Measurements from ENCODE around the gene SLC46A2. TPM values are rescaled to one million over a fixed set of nuclear protein-coding genes. Genes with fewer than 3 reads are reported as not detected.
A peak's percentile ranks its signal among the peaks of the same experiment; 100 is the strongest.

SLC46A2 gene
- total RNA-seq, 2 experiments from 2014 or later: not detected

- no peak overlapping the region for H3K4me2 ChIP-seq (ENCODE audit: low read length)
- DNase-seq (ENCODE audit: low spot score): no peak
- H3K4me1 ChIP-seq (ENCODE audit: insufficient read depth, low read length, poor library complexity, severe bottlenecking): peaks cover 33% of the 10 kb centered on the region
- intact Hi-C loops (cut with micrococcal nuclease; ENCODE audit: unreplicated experiment): no loop called here
- no peaks in the 10 kb centered on the region for H3K79me2 ChIP-seq (ENCODE audit: insufficient read depth, low read depth, low read length)
- H3K4me3 ChIP-seq (ENCODE audit: low read depth, low read length, poor library complexity, severe bottlenecking): no peak overlapping the region
- ChIA-PET CTCF (ENCODE audit: unreplicated experiment) (interaction anchor here (1.1 kb wide), 1 partner anchor 43 kb away, joined by 3 read pairs; no protein-coding TSS in a partner anchor), POLR2A (interaction anchor here (0.5 to 0.6 kb wide), 2 partner anchors 9 to 623 kb away, joined by 3 to 9 read pairs; no protein-coding TSS in a partner anchor)
- BruUV-seq (replicated peaks): no TSS peak
- 0 out of 2 replicates have a peak, but pooled peaks cover 7% of the 10 kb centered on the region for H4K20me1 ChIP-seq (ENCODE audit: insufficient read depth, low read length)
- no peaks in the 10 kb centered on the region for H3K9me3 ChIP-seq (ENCODE audit: low read length)
- no peak overlapping the region for H2AFZ ChIP-seq (ENCODE audit: low read length)
- H3K27ac ChIP-seq (ENCODE audit: low read depth, low read length, poor library complexity, severe bottlenecking): no peak overlapping the region
- H3K36me3 ChIP-seq (ENCODE audit: insufficient read depth, low read length): no peaks in the 10 kb centered on the region
- H3K9me2 ChIP-seq (ENCODE audit: insufficient read depth, low read length): no peaks in the 10 kb centered on the region
- TF ChIP-seq CTCF (conservative IDR thresholded peaks at IDR 0.05; ENCODE audit: low read length) (no peak), EZH2phosphoT487 (IDR thresholded peaks at IDR 0.05; ENCODE audit: borderline replicate concordance, low read depth, low read length) (no peak)
Measured at GRCh38 chr9:112860451-112860850, 30.2 kb downstream of the SLC46A2 start.

- Histone ChIP-seq H3K9me2 (ENCODE audit: insufficient read depth, low read length) (no peaks in the 10 kb centered on the region), H3K36me3 (ENCODE audit: insufficient read depth, low read length) (no peaks in the 10 kb centered on the region), H3K79me2 (ENCODE audit: insufficient read depth, low read depth, low read length) (no peaks in the 10 kb centered on the region), H3K27ac (ENCODE audit: low read depth, low read length, poor library complexity, severe bottlenecking) (no peak overlapping the region), H2AFZ (ENCODE audit: low read length) (no peak overlapping the region), H4K20me1 (ENCODE audit: insufficient read depth, low read length) (0 out of 2 replicates have a peak, but pooled peaks cover 3% of the 10 kb centered on the region), H3K4me1 (ENCODE audit: insufficient read depth, low read length, poor library complexity, severe bottlenecking) (peaks cover 32% of the 10 kb centered on the region), H3K4me2 (ENCODE audit: low read length) (0 out of 2 replicates have a peak overlapping the region, but pooled peaks have one; percentile 14), H3K4me3 (ENCODE audit: low read depth, low read length, poor library complexity, severe bottlenecking) (no peak overlapping the region), H3K9me3 (ENCODE audit: low read length) (no peaks in the 10 kb centered on the region)
- POLR2A ChIA-PET: interaction anchor here (0.7 kb wide), 1 partner anchor 21 kb away, joined by 3 read pairs; no protein-coding TSS in a partner anchor
- intact Hi-C loops (cut with micrococcal nuclease; ENCODE audit: unreplicated experiment): no loop called here
- TF ChIP-seq EZH2phosphoT487 (IDR thresholded peaks at IDR 0.05; ENCODE audit: borderline replicate concordance, low read depth, low read length) (no peak), CTCF (conservative IDR thresholded peaks at IDR 0.05; ENCODE audit: low read length) (no peak)
- DNase-seq (ENCODE audit: low spot score): peak; percentile 53
- CTCF ChIA-PET (ENCODE audit: unreplicated experiment): no interaction called here
- BruUV-seq (replicated peaks): no TSS peak
Measured at GRCh38 chr9:112858625-112859147, 32.0 kb downstream of the SLC46A2 start.

DNA sequence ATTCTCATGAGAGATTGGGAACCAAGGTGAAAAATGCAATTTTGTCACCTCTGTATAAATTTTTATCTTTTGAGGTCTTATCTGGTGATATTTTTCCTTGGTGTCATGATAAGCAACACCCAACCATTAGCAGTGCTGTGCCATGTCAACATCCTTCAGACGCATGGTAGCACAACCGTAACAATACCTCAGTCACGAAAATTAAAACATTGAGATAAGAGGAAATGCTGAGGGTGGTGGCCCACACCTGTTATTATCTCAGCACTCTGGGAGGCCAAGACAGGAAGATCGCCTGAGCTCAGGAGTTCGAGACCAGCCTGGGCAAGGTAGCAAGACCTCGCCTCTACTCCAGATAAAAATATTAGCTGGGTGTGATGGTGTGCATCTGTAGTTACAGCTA is 32.7 kb downstream of the SLC46A2 start:
- TF ChIP-seq CTCF (conservative IDR thresholded peaks at IDR 0.05; ENCODE audit: low read length) (no peak), EZH2phosphoT487 (IDR thresholded peaks at IDR 0.05; ENCODE audit: borderline replicate concordance, low read depth, low read length) (no peak)
- Histone ChIP-seq H2AFZ (ENCODE audit: low read length) (no peak overlapping the region), H3K4me3 (ENCODE audit: low read depth, low read length, poor library complexity, severe bottlenecking) (no peak overlapping the region), H3K9me2 (ENCODE audit: insufficient read depth, low read length) (no peaks in the 10 kb centered on the region), H3K36me3 (ENCODE audit: insufficient read depth, low read length) (no peaks in the 10 kb centered on the region), H3K4me1 (ENCODE audit: insufficient read depth, low read length, poor library complexity, severe bottlenecking) (peaks cover 25% of the 10 kb centered on the region), H3K9me3 (ENCODE audit: low read length) (no peaks in the 10 kb centered on the region), H4K20me1 (ENCODE audit: insufficient read depth, low read length) (no peaks in the 10 kb centered on the region), H3K79me2 (ENCODE audit: insufficient read depth, low read depth, low read length) (no peaks in the 10 kb centered on the region), H3K27ac (ENCODE audit: low read depth, low read length, poor library complexity, severe bottlenecking) (no peak overlapping the region), H3K4me2 (ENCODE audit: low read length) (no peak overlapping the region)
- ChIA-PET CTCF (ENCODE audit: unreplicated experiment) (no interaction called here), POLR2A (interaction anchor here (0.6 kb wide), 1 partner anchor 226 kb away, joined by 3 read pairs; no protein-coding TSS in a partner anchor)
- DNase-seq (ENCODE audit: low spot score): peak; percentile 21
- no TSS peak for BruUV-seq (replicated peaks)
- intact Hi-C loops (cut with micrococcal nuclease; ENCODE audit: unreplicated experiment): no loop called here

Measured in OCI-LY7 (cell line).